Activated CD8-positive, alpha-beta T cell treated with anti-CD3 and anti-CD28 coated beads for 36 hours (primary cell): ENCODE results near the gene CAMTA1. TPM values are rescaled to one million over a fixed set of nuclear protein-coding genes. Genes with fewer than 3 reads are reported as not detected.

Experiments
- ATAC-seq: fragments of 200-7000 bp; cut with Tn5 transposase; one replicate; pipeline ENCODE4 v1.10.0; 2021; ENCODE audit warnings: mild to moderate bottlenecking, moderate library complexity
- CTCF ChIA-PET: fragments of 350-600 bp; sonication (Branson Sonifier 250); formaldehyde crosslinking; loops from one replicate; lab custom pipeline; 2021; ENCODE audit warnings: antibody characterized with exemption; lab: Charles Lee
- POLR2A ChIA-PET: fragments of 350-600 bp; sonication (Branson Sonifier 250); formaldehyde crosslinking; loops from one replicate; lab custom pipeline; 2021; ENCODE audit warnings: antibody characterized with exemption; lab: Charles Lee
- DNase-seq: peaks from one replicate; pipeline ENCODE4 v3.0.0-alpha.2; 2020
- H3K27ac Mint-ChIP-seq: one replicate; pipeline ENCODE4 v1.8.0; 2021; ENCODE audit warnings: mild to moderate bottlenecking, mixed read lengths
- H3K27me3 Mint-ChIP-seq: one replicate; pipeline ENCODE4 v1.8.0; 2021; ENCODE audit warnings: mixed read lengths
- H3K36me3 Mint-ChIP-seq: one replicate; pipeline ENCODE4 v1.8.0; 2021; ENCODE audit warnings: low read depth, mixed read lengths
- H3K4me1 Mint-ChIP-seq: one replicate; pipeline ENCODE4 v1.8.0; 2021; ENCODE audit warnings: low read depth, mixed read lengths
- H3K4me3 Mint-ChIP-seq: one replicate; pipeline ENCODE4 v1.8.0; 2021; ENCODE audit warnings: mild to moderate bottlenecking, moderate library complexity, mixed read lengths
- H3K9me3 Mint-ChIP-seq: one replicate; pipeline ENCODE4 v1.8.0; 2021; ENCODE audit warnings: mixed read lengths
- CTCF ChIP-seq: fragments of 200-600 bp; IDR thresholded peaks from one replicate; pipeline ENCODE4 v1.8.0; 2022; ENCODE audit warnings: antibody characterized with exemption, mild to moderate bottlenecking
- intact Hi-C: fragments of 100-400 bp; cut with micrococcal nuclease; formaldehyde crosslinking; loops from one replicate; pipeline ENCODE4 v1.10.0; 2022
- total RNA-seq, 2 experiments: library from RNA; stranded (reverse); gene quantifications; one replicate each; pipeline ENCODE4 v1.2.3, GENCODE V29; 2021

The CAMTA1 gene
- total RNA-seq, 2 experiments from 2014 or later = 67.7 to 70.9 TPM

GRCh38 chr1:7520496-7520895 is 735.2 kb downstream of the CAMTA1 start:
- no peaks in the 10 kb centered on the region for H3K9me3 Mint-ChIP-seq
- no peak overlapping the region for H3K27ac Mint-ChIP-seq
- no peaks in the 10 kb centered on the region for H3K36me3 Mint-ChIP-seq
- H3K4me1 Mint-ChIP-seq = no peaks in the 10 kb centered on the region
- intact Hi-C loops = no loop called here
- ChIA-PET CTCF (no interaction called here), POLR2A (interaction anchor here (1.2 kb wide), 1 partner anchor 11 kb away, joined by 3 read pairs; no protein-coding TSS in a partner anchor)
- H3K4me3 Mint-ChIP-seq = no peak overlapping the region
- peaks cover 6% of the 10 kb centered on the region for H3K27me3 Mint-ChIP-seq
- DNase-seq = no peak
- no peak for TF ChIP-seq CTCF
- no peak for ATAC-seq

- Mint-ChIP-seq H3K27me3 (peaks cover 4% of the 10 kb centered on the region), H3K4me1 (no peaks in the 10 kb centered on the region), H3K9me3 (no peaks in the 10 kb centered on the region), H3K36me3 (no peaks in the 10 kb centered on the region), H3K27ac (no peak overlapping the region), H3K4me3 (no peak overlapping the region)
- intact Hi-C loops = no loop called here
- no peak for TF ChIP-seq CTCF
- ChIA-PET POLR2A (no interaction called here), CTCF (interaction anchor here (1.2 kb wide), 1 partner anchor 143 kb away, joined by 3 read pairs; no protein-coding TSS in a partner anchor)
- ATAC-seq (no peak), DNase-seq (no peak)
Measured at GRCh38 chr1:7524341-7525337, 739.4 kb downstream of the CAMTA1 start.

GRCh38 chr1:7525338-7526063 is 740.2 kb downstream of the CAMTA1 start:
- TF ChIP-seq CTCF = no peak
- ChIA-PET CTCF (no interaction called here), POLR2A (no interaction called here)
- DNase-seq = no peak
- Mint-ChIP-seq H3K27ac (no peak overlapping the region), H3K4me3 (no peak overlapping the region), H3K27me3 (peaks cover 4% of the 10 kb centered on the region), H3K36me3 (no peaks in the 10 kb centered on the region), H3K4me1 (no peaks in the 10 kb centered on the region), H3K9me3 (no peaks in the 10 kb centered on the region)
- no peak for ATAC-seq
- intact Hi-C loops = no loop called here

GRCh38 chr1:7526196-7526866 is 741.1 kb downstream of the CAMTA1 start:
- Mint-ChIP-seq H3K4me1 (no peaks in the 10 kb centered on the region), H3K4me3 (no peak overlapping the region), H3K9me3 (no peaks in the 10 kb centered on the region), H3K36me3 (no peaks in the 10 kb centered on the region), H3K27ac (no peak overlapping the region), H3K27me3 (peaks cover 4% of the 10 kb centered on the region)
- no peak for TF ChIP-seq CTCF
- intact Hi-C loops = no loop called here
- POLR2A ChIA-PET = no interaction called here
- DNase-seq (no peak), ATAC-seq (no peak)
- CTCF ChIA-PET = no interaction called here
